NT2/D1 (cell line): ENCODE measurements around the gene HOXC13.

Experiments used
- SUZ12 ChIP-seq: IDR thresholded peaks from 2 replicates; pipeline ENCODE4 v1.6.1; 2011; ENCODE audit not compliant: insufficient read length, insufficient read depth; ENCODE audit errors: extremely low read depth
- YY1 ChIP-seq: IDR thresholded peaks from 2 replicates; pipeline ENCODE4 v1.6.1; 2011; ENCODE audit not compliant: insufficient read length, insufficient read depth
- ZNF274 ChIP-seq: IDR thresholded peaks from 2 replicates; pipeline ENCODE4 v1.6.1; 2011; ENCODE audit warnings: mild to moderate bottlenecking, low read depth, low read length

DNA sequence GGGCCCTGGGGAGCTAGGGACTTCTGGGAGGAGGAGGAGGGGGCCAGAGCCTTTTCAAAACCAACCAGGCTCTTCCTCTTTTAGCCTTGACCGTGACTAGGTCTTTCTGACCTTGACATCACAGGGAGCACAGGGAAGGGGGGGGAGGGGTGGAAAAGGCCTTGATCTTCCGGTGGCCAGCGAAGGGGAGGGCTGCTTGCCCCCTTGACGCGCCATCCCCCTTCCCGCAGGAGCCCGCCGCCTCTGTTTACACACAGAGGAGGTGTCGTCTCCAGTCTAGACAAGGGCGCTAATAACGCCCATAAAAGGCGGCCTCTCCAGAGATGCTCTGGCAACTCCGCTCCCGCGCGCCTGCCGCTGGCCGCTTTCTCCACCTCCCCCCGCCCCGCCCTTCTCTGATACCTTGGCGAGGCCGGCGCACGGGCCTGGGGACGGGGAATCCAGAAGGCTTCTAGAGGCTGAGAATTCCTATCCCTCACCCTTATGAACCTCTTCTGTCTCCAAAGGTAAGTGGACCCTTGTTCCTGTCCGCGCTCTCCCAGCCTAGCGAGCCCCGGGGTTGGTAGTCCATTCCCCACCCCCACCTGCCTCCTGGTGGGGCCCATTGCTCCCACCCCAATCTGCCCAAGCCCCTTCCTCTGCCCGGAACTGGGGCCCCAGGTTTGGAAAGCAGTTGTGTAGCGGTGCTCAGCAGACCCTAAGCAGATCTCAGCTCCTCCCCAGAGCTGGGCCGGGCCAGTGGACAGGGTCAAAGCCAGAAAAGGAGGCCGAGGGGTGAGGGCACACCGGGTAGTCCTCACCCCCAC is 11.2 kb downstream of the HOXC13 start:
- TF ChIP-seq ZNF274 = no peak
- TF ChIP-seq SUZ12 = no peak
- no peak for TF ChIP-seq YY1
